Coronary artery (tissue), 2 donors: Measurements from ENCODE around the gene NRGN.
A peak's percentile ranks its signal among the peaks of the same experiment; 100 is the strongest.

ENCODE experiments used
- DNase-seq: peaks from one replicate; pipeline ENCODE4 v3.0.0-alpha.2; 2017; ENCODE audit warnings: low spot score
- H3K27ac ChIP-seq, 2 donors: fragments of 200-600 bp; sonication (generic); one replicate each; pipeline ENCODE4 v1.5.1; 2016 to 2019
- H3K4me3 ChIP-seq: fragments of 200-600 bp; sonication (generic); 2 replicates; pipeline ENCODE4 v1.5.1; 2016; ENCODE audit warnings: mild to moderate bottlenecking, moderate library complexity
- TF ChIP-seq, protein P1 (sequence below): fragments of 200-600 bp; sonication (generic); IDR thresholded peaks from one replicate; pipeline ENCODE4 v1.5.1; 2019; ENCODE audit warnings: antibody characterized with exemption

Gene NRGN

DNA sequence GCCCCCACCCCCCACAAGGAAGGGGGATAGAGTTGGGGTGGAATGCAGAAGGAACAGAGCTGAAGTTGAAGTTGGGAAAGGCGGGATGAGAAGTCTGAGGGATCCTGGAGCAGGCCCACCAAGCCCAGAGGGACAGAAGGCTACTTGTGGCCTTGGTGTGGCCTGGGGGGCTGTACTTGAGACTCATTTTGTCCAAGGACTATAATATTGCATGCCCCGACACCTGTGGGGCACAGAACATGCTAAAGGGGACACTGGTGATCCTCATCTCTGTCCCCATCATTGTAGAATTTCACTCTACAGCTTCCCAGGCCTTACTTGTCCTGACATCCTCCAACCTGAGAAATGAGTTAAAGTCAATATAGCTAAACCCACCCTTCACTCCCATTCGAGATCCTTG lies 21.1 kb downstream of the NRGN start:
- Histone ChIP-seq H3K27ac (peak overlapping the region; percentile 94 to 99), H3K4me3 (peak overlapping the region; percentile 92)
- TF ChIP-seq, protein P1, sequence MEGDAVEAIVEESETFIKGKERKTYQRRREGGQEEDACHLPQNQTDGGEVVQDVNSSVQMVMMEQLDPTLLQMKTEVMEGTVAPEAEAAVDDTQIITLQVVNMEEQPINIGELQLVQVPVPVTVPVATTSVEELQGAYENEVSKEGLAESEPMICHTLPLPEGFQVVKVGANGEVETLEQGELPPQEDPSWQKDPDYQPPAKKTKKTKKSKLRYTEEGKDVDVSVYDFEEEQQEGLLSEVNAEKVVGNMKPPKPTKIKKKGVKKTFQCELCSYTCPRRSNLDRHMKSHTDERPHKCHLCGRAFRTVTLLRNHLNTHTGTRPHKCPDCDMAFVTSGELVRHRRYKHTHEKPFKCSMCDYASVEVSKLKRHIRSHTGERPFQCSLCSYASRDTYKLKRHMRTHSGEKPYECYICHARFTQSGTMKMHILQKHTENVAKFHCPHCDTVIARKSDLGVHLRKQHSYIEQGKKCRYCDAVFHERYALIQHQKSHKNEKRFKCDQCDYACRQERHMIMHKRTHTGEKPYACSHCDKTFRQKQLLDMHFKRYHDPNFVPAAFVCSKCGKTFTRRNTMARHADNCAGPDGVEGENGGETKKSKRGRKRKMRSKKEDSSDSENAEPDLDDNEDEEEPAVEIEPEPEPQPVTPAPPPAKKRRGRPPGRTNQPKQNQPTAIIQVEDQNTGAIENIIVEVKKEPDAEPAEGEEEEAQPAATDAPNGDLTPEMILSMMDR = no peak
- no peak for DNase-seq

DNA sequence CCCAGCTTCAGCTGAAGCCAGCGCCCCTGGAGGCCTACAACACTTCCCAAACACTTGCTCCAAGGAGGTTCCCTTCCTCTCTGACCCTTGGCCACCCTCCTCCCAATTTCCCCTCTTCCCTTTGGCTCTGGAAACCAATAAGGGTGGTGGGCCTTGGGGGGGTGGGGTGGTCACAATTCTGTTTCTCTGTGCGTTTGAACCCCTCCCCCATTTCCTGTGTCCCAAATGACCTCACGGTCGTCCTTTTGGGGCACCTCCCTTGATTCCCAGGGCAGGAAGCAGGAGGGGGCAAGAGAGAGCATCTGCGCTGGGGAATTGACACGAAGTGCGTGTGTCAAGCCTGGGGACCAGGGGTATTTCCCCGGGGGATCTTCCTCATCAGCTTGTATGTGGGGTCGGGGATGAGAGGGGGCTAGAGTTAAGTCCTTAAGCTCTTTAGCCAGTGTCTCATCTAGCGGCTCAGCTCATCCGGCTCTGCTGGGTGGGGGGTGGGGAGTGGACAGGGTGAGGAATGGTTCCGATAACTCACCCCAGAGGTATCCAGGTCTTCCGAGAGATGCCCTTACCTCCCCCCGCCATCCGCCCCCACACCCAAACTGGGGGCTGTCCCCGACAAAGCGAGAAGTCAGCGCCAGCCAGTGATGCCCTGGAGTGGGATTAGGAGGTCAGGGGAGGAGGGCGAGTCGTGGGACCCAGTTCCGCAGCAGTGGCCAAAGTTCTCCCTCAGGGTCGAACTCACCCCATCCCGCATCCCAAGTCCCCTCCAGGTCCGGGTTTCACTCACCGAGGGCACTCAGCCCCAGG lies 21.8 kb downstream of the NRGN start:
- TF ChIP-seq, protein P1 = no peak

DNA sequence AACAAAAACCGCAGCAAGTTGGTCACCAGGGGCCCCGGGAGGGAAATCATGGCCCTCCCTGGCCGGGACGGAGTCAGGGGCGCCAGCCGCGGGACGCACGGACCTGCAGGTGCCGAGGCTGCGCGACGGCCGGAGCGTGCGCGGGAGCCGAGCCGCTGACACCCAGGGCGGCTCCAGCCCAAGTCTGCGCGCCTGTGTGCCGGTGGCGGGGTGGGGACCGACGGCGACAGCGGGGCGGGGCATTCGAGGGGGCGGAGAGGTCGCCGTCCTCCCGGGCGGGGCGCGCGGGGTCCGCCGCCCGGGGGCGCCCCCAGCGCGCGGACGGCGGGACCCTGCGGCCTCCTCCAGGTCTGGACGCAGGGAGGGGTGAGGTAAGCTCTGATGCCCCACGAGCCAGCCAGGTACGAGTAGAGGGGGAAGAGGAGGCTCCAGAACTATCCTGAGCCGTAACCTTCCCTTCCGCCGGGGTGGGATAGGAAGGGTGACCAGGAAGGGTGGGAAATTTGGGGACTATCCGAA lies 22.4 kb downstream of the NRGN start, which contains the start of gene ESAM:
Gene ESAM (minus strand): TSS at position 186 of the 519 bp plus-strand sequence. CDS start 136 bp downstream, at position 50.
- no peak for DNase-seq

More for the DNA sequence above, 21.8 kb downstream of the NRGN start:
- Histone ChIP-seq H3K4me3 (peak overlapping the region; percentile 92), H3K27ac (peak overlapping the region; percentile 94 to 99)
- DNase-seq = no peak

DNA sequence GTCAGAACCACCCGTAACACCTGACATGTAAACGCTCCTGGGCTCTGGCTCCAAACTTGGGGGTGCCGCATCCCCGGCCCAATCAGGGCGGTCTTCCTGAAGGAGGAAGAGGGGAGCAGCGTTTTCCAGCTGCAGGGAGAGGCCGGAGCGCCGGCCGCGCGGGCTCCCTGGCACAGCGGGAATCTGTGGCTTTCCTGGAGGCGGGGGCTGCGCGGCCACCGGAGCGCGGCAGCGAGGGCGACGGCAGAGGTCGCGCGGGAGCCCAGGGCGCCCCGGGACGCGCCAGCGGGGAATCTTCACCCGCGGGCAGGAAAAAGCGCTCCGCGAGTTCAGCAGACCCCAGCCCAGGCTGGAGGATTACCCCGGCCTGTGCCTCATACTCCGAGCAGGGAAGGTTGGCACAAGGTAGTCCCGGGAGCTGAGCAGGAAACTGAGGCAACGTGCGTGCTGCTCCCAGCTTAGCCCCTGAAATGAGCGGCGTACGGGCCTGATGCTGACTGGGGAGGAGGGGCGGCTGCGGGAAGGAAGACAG lies 22.9 kb downstream of the NRGN start:
- H3K4me3 ChIP-seq = peak overlapping the region; percentile 92
- no peak for DNase-seq
- peak overlapping the region; percentile 94 to 99 for H3K27ac ChIP-seq
- TF ChIP-seq, protein P1 = no peak

More for the DNA sequence above, 22.4 kb downstream of the NRGN start, which contains the start of gene ESAM:
- TF ChIP-seq, protein P1 = no peak
- Histone ChIP-seq H3K4me3 (peak within 1 kb of the TSS; percentile 92), H3K27ac (peak within 1 kb of the TSS; percentile 94 to 99)

DNA sequence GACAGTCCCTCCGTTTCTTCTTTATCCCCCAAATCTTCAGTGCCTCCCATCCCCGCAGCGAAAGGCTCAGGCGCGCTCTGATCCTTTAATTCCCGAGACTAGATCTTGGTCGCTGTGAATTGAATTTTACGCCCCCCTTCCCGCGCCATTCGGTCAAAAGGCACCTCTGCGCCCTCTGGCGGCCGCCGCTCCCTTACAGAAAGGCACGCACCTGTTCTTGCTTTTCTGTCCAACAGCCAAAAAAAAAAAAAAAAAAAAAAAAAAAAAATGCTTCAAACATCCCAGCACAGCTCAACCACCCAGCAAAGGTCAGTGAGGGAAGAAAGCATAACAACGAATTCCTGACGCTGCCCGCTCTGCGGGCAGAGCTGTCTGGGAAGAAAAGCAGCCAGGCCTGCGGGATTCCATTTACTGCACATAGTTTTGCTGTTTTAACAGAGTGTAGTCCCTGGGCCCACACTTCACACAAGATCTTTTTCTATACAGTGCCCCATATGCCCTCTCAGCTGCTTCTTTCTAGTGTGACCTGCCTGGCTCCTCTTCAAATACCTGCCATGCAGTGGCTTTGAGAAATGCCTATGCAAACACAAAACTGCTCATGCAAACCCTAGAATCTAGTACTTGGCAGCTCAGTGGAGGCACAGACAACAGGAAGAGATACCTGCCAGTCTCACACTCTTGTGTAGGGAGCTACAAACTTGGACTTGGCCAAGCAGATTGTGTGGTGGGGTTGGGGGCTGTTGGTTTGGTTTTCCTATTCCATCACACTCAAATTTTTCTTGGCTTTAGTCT lies 23.6 kb downstream of the NRGN start:
- Histone ChIP-seq H3K27ac (peak overlapping the region; percentile 94 to 99), H3K4me3 (peak overlapping the region; percentile 92)
- TF ChIP-seq, protein P1 = peak; percentile 50
- peak; percentile 89 for DNase-seq

DNA sequence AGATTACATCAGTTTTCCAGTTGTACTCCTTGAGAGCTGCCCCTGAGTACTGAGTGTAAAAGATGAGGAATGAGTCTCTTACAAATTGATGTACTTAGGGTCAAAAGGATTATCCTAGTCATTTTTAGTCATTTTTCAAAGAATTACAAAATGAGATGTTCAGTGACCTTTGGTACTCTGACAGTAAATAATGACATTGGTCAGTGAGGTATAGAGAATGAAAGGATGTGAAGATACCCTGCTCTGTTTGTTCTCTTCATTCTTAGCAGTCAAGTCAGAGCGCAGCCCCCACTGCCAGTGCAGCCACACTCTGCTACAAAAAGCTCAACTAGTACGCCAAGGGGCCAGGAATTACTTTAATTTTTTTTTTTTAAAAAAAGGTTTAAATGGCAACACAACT lies 26.4 kb downstream of the NRGN start:
- H3K4me3 ChIP-seq = no peak overlapping the region

More for the DNA sequence above, 26.4 kb downstream of the NRGN start:
- TF ChIP-seq, protein P1 = no peak
- DNase-seq = no peak
- no peak overlapping the region for H3K27ac ChIP-seq
